IMR-90 (cell line): ENCODE measurements around the gene CPNE2. TPM values are rescaled to one million over a fixed set of nuclear protein-coding genes. Genes with fewer than 3 reads are reported as not detected.

Experiments used
- ATAC-seq: fragments of 200-7000 bp; cut with Tn5 transposase; 2 replicates; pipeline ENCODE4 v1.9.1; 2020; ENCODE audit warnings: low read depth, mild to moderate bottlenecking, moderate library complexity
- BruUV-seq: library from RNA; stranded (reverse); fragments of 400-500 nt; replicated peaks from 2 replicates; lab custom pipeline; 2021; lab: Mats Ljungman, UMichigan
- CTCF ChIA-PET: fragments of 300-600 bp; formaldehyde crosslinking; extraction: SDS; loops from one replicate; lab custom pipeline; 2021; ENCODE audit warnings: antibody characterized with exemption; lab: Yijun Ruan, JAX
- POLR2A ChIA-PET: fragments of 300-600 bp; sonication (Branson Sonifier 250); formaldehyde crosslinking; loops from one replicate; lab custom pipeline; 2022; ENCODE audit warnings: antibody characterized with exemption; ENCODE audit not compliant: unreplicated experiment; lab: Charles Lee
- DNase-seq: peaks from one replicate; pipeline ENCODE4 v3.0.0; 2013
- H2AFZ ChIP-seq: replicated peaks from 2 replicates; pipeline ENCODE3; 2013; ENCODE audit warnings: low read length, mild to moderate bottlenecking; ENCODE audit not compliant: poor library complexity
- H2AK5ac ChIP-seq: 2 replicates; pipeline ENCODE4 v1.6.1; 2013; ENCODE audit warnings: low read depth, low read length, inconsistent platforms
- H2AK9ac ChIP-seq: replicated peaks from 2 replicates; pipeline ENCODE3; 2013; ENCODE audit warnings: mild to moderate bottlenecking, low read depth, low read length, moderate library complexity; ENCODE audit not compliant: poor library complexity
- H2BK120ac ChIP-seq: 2 replicates; pipeline ENCODE4 v1.6.1; 2013; ENCODE audit warnings: low read depth, low read length, inconsistent platforms
- H2BK15ac ChIP-seq: 3 replicates; pipeline ENCODE4 v1.6.1; 2013; ENCODE audit warnings: low read depth, low read length, inconsistent platforms
- H2BK20ac ChIP-seq: 2 replicates; pipeline ENCODE4 v1.6.1; 2013; ENCODE audit warnings: low read depth, mild to moderate bottlenecking, inconsistent platforms, low read length, moderate library complexity
- H2BK5ac ChIP-seq: 2 replicates; pipeline ENCODE4 v1.6.1; 2013; ENCODE audit warnings: mild to moderate bottlenecking, low read depth, low read length, inconsistent platforms; ENCODE audit not compliant: poor library complexity, severe bottlenecking
- H3K14ac ChIP-seq: replicated peaks from 2 replicates; pipeline ENCODE4 v1.6.1; 2013; ENCODE audit warnings: low read depth, low read length, inconsistent platforms
- H3K18ac ChIP-seq: 2 replicates; pipeline ENCODE4 v1.6.1; 2013; ENCODE audit warnings: low read depth, low read length, control low read depth
- H3K23ac ChIP-seq: 2 replicates; pipeline ENCODE4 v1.6.1; 2013; ENCODE audit warnings: low read depth, low read length, inconsistent platforms
- H3K27ac ChIP-seq: 2 replicates; pipeline ENCODE4 v1.5.1; 2013; ENCODE audit warnings: mild to moderate bottlenecking, control low read depth, low read length; ENCODE audit not compliant: insufficient read depth
- H3K27me3 ChIP-seq: 2 replicates; pipeline ENCODE4 v1.6.1; 2013; ENCODE audit warnings: low read length; ENCODE audit not compliant: control insufficient read depth, insufficient read depth
- H3K36me3 ChIP-seq: 2 replicates; pipeline ENCODE4 v1.6.1; 2013; ENCODE audit warnings: low read length, mixed read lengths; ENCODE audit not compliant: control insufficient read depth, insufficient read depth
- H3K4ac ChIP-seq: 2 replicates; pipeline ENCODE4 v1.6.1; 2013; ENCODE audit warnings: low read depth, low read length, inconsistent platforms
- H3K4me1 ChIP-seq: 2 replicates; pipeline ENCODE4 v1.6.1; 2013; ENCODE audit warnings: low read length, mixed read lengths; ENCODE audit not compliant: control insufficient read depth, insufficient read depth
- H3K4me2 ChIP-seq: 2 replicates; pipeline ENCODE4 v1.6.1; 2013; ENCODE audit warnings: low read depth, mild to moderate bottlenecking, control low read depth, low read length, moderate library complexity
- H3K4me3 ChIP-seq: 2 replicates; pipeline ENCODE4 v1.5.1; 2013; ENCODE audit warnings: low read depth, mild to moderate bottlenecking, control low read depth, low read length, moderate library complexity; ENCODE audit not compliant: insufficient read depth
- H3K56ac ChIP-seq: 2 replicates; pipeline ENCODE4 v1.6.1; 2013; ENCODE audit warnings: low read length, inconsistent platforms; ENCODE audit not compliant: insufficient read depth; ENCODE audit errors: extremely low read depth
- H3K79me1 ChIP-seq, 2 experiments: 2 replicates each; pipeline ENCODE4 v1.6.1; 2013; ENCODE audit warnings: low read length in 2 of 2, inconsistent platforms in 1 of 2, low read depth in 1 of 2
- H3K9ac ChIP-seq: 2 replicates; pipeline ENCODE4 v1.6.1; 2013; ENCODE audit warnings: low read depth, low read length, control low read depth
- H3K9me1 ChIP-seq: 2 replicates; pipeline ENCODE4 v1.6.1; 2013; ENCODE audit warnings: low read length, inconsistent platforms; ENCODE audit not compliant: insufficient read depth
- H3K9me3 ChIP-seq: 2 replicates; pipeline ENCODE4 v1.6.1; 2013; ENCODE audit warnings: low read length; ENCODE audit not compliant: control insufficient read depth, insufficient read depth
- H4K20me1 ChIP-seq: 2 replicates; pipeline ENCODE4 v1.6.1; 2013; ENCODE audit warnings: low read length, inconsistent platforms; ENCODE audit not compliant: insufficient read depth
- H4K5ac ChIP-seq: 2 replicates; pipeline ENCODE4 v1.6.1; 2013; ENCODE audit warnings: mild to moderate bottlenecking, low read depth, low read length, control low read depth
- H4K8ac ChIP-seq, 2 experiments: 2 replicates each; pipeline ENCODE4 v1.6.1; 2013; ENCODE audit warnings: low read depth in 2 of 2, low read length in 2 of 2, control low read depth in 1 of 2, inconsistent platforms in 1 of 2
- H4K91ac ChIP-seq: 2 replicates; pipeline ENCODE4 v1.6.1; 2013; ENCODE audit warnings: low read depth, low read length, inconsistent platforms; ENCODE audit not compliant: insufficient read depth
- MXI1 ChIP-seq: IDR thresholded peaks from 2 replicates; pipeline ENCODE4 v1.6.1; 2012; ENCODE audit warnings: low read depth, mild to moderate bottlenecking, low read length, moderate library complexity, borderline replicate concordance
- RAD21 ChIP-seq: IDR thresholded peaks from 2 replicates; pipeline ENCODE4 v1.6.1; 2012; ENCODE audit warnings: low read length, improper control_type of control experiment
- RFX5 ChIP-seq: IDR thresholded peaks from 2 replicates; pipeline ENCODE4 v1.8.0; 2012; ENCODE audit warnings: low read depth, mild to moderate bottlenecking, low read length, moderate library complexity
- WGBS, 2 experiments: methylation state at CpG; one replicate each; pipeline versions ENCODE4 v1.1.5 to v1.1.7; 2013; ENCODE audit warnings: missing lambda C conversion rate in 2 of 2; ENCODE audit not compliant: insufficient read length in 1 of 2; ENCODE audit errors: extremely low coverage in 2 of 2; 5-methylcytosine and 5-hydroxymethylcytosine counted together
- dilution Hi-C: fragments of 300-500 bp; cut with HindIII; formaldehyde crosslinking; loops from one replicate; pipeline ENCODE4 v1.14.3; 2018; ENCODE audit warnings: low sequenced_read_pairs; ENCODE audit not compliant: unreplicated experiment
- in situ Hi-C: fragments of 300-500 bp; cut with MboI; formaldehyde crosslinking; loops from 3 replicates; pipeline ENCODE4 v1.14.3; 2019; ENCODE audit warnings: low sequenced_read_pairs, inconsistent platforms, mixed read lengths
- intact Hi-C: fragments of 100-400 bp; cut with micrococcal nuclease; formaldehyde crosslinking; loops from 2 replicates; pipeline ENCODE4 v1.10.0; 2022
- polyA plus RNA-seq, 3 experiments: library from polyadenylated mRNA; depleted of rRNA; stranded (reverse); fragments of >200 nt; gene quantifications; 2 replicates each; pipeline ENCODE4 v1.2.3, GENCODE V29; 2012; ENCODE audit warnings: low replicate concordance in 1 of 3
- total RNA-seq: library from RNA; depleted of rRNA; stranded (reverse); fragments of >200 nt; gene quantifications from 2 replicates; pipeline ENCODE4 v1.2.3, GENCODE V29; 2012
- TF ChIP-seq, protein P1 (sequence below): fragments of 150-350 bp; IDR thresholded peaks from 2 replicates; pipeline ENCODE4 v1.6.1; 2016; ENCODE audit warnings: low read depth, mild to moderate bottlenecking, low read length, moderate library complexity, borderline replicate concordance

CPNE2 gene
- total and polyA plus RNA-seq, 2 of the 4 experiments (the other 2 are of a cell fraction), result 15.4 to 48.0 TPM

DNA sequence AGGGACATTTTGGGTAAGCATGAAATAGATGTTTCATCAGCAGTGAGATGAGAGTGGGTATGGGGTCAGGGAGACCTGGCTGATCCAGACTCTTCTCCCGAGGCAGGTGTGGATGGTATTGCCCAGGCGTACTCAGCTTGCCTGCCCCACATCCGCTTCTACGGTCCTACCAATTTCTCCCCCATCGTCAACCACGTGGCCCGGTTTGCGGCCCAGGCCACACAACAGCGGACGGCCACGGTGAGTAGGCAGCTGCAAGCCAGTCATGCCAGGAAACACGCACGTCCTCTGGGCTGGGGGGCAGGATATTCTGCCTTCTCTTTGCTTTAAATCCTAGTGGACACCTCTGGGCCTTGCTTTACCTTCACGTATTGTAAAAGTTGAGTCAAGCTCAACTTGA is 44.7 kb downstream of the CPNE2 start:
- Histone ChIP-seq H2AFZ (no peak overlapping the region), H3K23ac (no peak overlapping the region), H2AK5ac (no peak overlapping the region), H3K36me3 (no peaks in the 10 kb centered on the region; the same call in 1 of the 2 replicates), H3K4me1 (no peaks in the 10 kb centered on the region), H3K56ac (no peak overlapping the region), H3K9me3 (no peaks in the 10 kb centered on the region), H2BK120ac (no peak overlapping the region), H4K5ac (no peak overlapping the region), H3K9ac (no peak overlapping the region), H4K91ac (no peak overlapping the region), H4K20me1 (no peaks in the 10 kb centered on the region), H3K27ac (no peak overlapping the region), H3K18ac (no peak overlapping the region), H3K14ac (no peak overlapping the region), H3K4ac (no peak overlapping the region), H3K27me3 (no peaks in the 10 kb centered on the region), H2BK20ac (no peak overlapping the region), H2BK15ac (no peak overlapping the region), H3K9me1 (peaks cover 3% of the 10 kb centered on the region; the same call in 1 of the 2 replicates), H3K79me1 (no peaks in the 10 kb centered on the region), H2BK5ac (no peak overlapping the region), H4K8ac (no peak overlapping the region), H3K4me2 (no peak overlapping the region), H2AK9ac (no peak overlapping the region), H3K4me3 (no peak overlapping the region)
- in situ Hi-C loops, result no loop called here
- ATAC-seq (no peak), DNase-seq (no peak)
- dilution Hi-C loops, result no loop called here
- ChIA-PET POLR2A (no interaction called here), CTCF (no interaction called here)
- no TSS peak for BruUV-seq
- WGBS, 2 experiments, result 95% methylated on average over 7 of the region's 14 CpGs; no CpG with 5 or more reads in 1 of the 2 experiments
- intact Hi-C loops, result no loop called here
- TF ChIP-seq RAD21 (no peak), MXI1 (no peak), RFX5 (no peak)
- TF ChIP-seq, protein P1, sequence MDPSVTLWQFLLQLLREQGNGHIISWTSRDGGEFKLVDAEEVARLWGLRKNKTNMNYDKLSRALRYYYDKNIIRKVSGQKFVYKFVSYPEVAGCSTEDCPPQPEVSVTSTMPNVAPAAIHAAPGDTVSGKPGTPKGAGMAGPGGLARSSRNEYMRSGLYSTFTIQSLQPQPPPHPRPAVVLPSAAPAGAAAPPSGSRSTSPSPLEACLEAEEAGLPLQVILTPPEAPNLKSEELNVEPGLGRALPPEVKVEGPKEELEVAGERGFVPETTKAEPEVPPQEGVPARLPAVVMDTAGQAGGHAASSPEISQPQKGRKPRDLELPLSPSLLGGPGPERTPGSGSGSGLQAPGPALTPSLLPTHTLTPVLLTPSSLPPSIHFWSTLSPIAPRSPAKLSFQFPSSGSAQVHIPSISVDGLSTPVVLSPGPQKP, result no peak
